Neural progenitor cell (in vitro differentiated cells): ENCODE results near the gene ZDHHC14. TPM values are rescaled to one million over a fixed set of nuclear protein-coding genes. Genes with fewer than 3 reads are reported as not detected.

ENCODE experiments used
- DNase-seq: peaks from one replicate; pipeline ENCODE4 v3.0.0-alpha.2; 2016; ENCODE audit warnings: low spot score
- H2AFZ ChIP-seq: fragments of 200-600 bp; sonication (generic); replicated peaks from 2 replicates; pipeline ENCODE4 v1.6.1; 2016; ENCODE audit warnings: antibody characterized with exemption
- H3F3A ChIP-seq: fragments of 200-600 bp; sonication (generic); 2 replicates; pipeline ENCODE4 v1.6.1; 2016; ENCODE audit warnings: antibody characterized with exemption, low read depth
- H3K27ac ChIP-seq: fragments of 200-600 bp; sonication (generic); 2 replicates; pipeline ENCODE4 v1.5.1; 2016; ENCODE audit warnings: mild to moderate bottlenecking
- H3K27me3 ChIP-seq: fragments of 200-600 bp; sonication (generic); 2 replicates; pipeline ENCODE4 v1.6.1; 2016; ENCODE audit warnings: mild to moderate bottlenecking, moderate library complexity
- H3K36me3 ChIP-seq: fragments of 200-600 bp; sonication (generic); 2 replicates; pipeline ENCODE4 v1.5.1; 2016
- H3K4me1 ChIP-seq: fragments of 200-600 bp; sonication (generic); 2 replicates; pipeline ENCODE4 v1.6.1; 2016; ENCODE audit warnings: mixed run types
- H3K4me2 ChIP-seq: fragments of 200-600 bp; sonication (generic); 2 replicates; pipeline ENCODE4 v1.6.1; 2016
- H3K4me3 ChIP-seq: fragments of 200-600 bp; sonication (generic); 2 replicates; pipeline ENCODE4 v1.5.1; 2016
- H3K79me2 ChIP-seq: fragments of 200-600 bp; sonication (generic); 2 replicates; pipeline ENCODE4 v1.6.1; 2016; ENCODE audit warnings: low read depth
- H3K9ac ChIP-seq: fragments of 200-600 bp; sonication (generic); 2 replicates; pipeline ENCODE4 v1.6.1; 2016
- H3K9me3 ChIP-seq: fragments of 200-600 bp; sonication (generic); 2 replicates; pipeline ENCODE4 v1.5.1; 2016; ENCODE audit warnings: low read depth
- H4K20me1 ChIP-seq: fragments of 200-600 bp; sonication (generic); 2 replicates; pipeline ENCODE4 v1.6.1; 2016; ENCODE audit warnings: low read depth
- H3K27ac Mint-ChIP-seq: 3 replicates; pipeline ENCODE4 v1.8.0; 2021; ENCODE audit warnings: mixed read lengths
- H3K27me3 Mint-ChIP-seq: 2 replicates; pipeline ENCODE4 v1.8.0; 2022; ENCODE audit warnings: low read depth, mild to moderate bottlenecking, inconsistent platforms, moderate library complexity, mixed read lengths; ENCODE audit not compliant: insufficient read depth
- H3K36me3 Mint-ChIP-seq: 3 replicates; pipeline ENCODE4 v1.8.0; 2021; ENCODE audit warnings: mixed read lengths
- H3K4me1 Mint-ChIP-seq: 3 replicates; pipeline ENCODE4 v1.8.0; 2021; ENCODE audit warnings: mixed read lengths
- H3K4me3 Mint-ChIP-seq: 3 replicates; pipeline ENCODE4 v1.8.0; 2021; ENCODE audit warnings: mild to moderate bottlenecking, moderate library complexity, mixed read lengths
- H3K9me3 Mint-ChIP-seq: 3 replicates; pipeline ENCODE4 v1.8.0; 2020; ENCODE audit warnings: mixed read lengths
- EZH2 ChIP-seq: fragments of 200-600 bp; sonication (generic); IDR thresholded peaks from 2 replicates; pipeline ENCODE4 v1.6.1; 2017; ENCODE audit warnings: antibody characterized with exemption, mild to moderate bottlenecking, moderate library complexity
- EZH2phosphoT487 ChIP-seq: fragments of 200-600 bp; sonication (generic); IDR thresholded peaks from 2 replicates; pipeline ENCODE4 v1.6.1; 2017; ENCODE audit warnings: antibody characterized with exemption
- total RNA-seq: library from RNA; depleted of rRNA; stranded (reverse); fragments of >200 nt; gene quantifications from 2 replicates; pipeline ENCODE4 v1.2.3, GENCODE V29; 2015; ENCODE audit warnings: low replicate concordance
- TF ChIP-seq, protein P1 (sequence below): fragments of 200-600 bp; sonication (generic); IDR thresholded peaks from 2 replicates; pipeline ENCODE4 v1.5.1; 2017; ENCODE audit warnings: antibody characterized with exemption, mild to moderate bottlenecking

Gene ZDHHC14
- total RNA-seq, 1 donor from 2014 or later, result 14.5 TPM

DNA sequence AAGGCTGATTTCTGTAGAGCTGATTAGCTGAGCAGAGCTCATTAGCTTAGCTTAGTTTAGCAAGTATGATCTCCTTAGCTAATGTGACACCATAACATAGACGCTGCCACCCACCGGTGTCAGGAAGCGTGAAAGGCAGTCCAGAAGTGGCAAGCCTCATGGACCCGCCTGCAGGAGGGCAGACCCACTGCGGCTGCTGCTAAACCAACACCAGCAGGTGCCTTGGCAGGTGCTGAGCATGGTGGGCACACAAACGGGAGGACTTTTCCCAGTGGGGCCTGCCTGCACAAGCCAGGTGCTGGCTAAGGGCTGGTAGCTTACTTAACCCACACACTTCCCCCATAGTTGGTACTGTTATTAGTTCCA lies 22.7 kb downstream of the ZDHHC14 start:
- H3K36me3 ChIP-seq, result no peaks in the 10 kb centered on the region
- H3K4me3 ChIP-seq, result no peak overlapping the region
- H3K9me3 ChIP-seq, result no peaks in the 10 kb centered on the region
- Mint-ChIP-seq H3K4me1 (peaks cover 20% of the 10 kb centered on the region), H3K9me3 (no peaks in the 10 kb centered on the region), H3K4me3 (no peak overlapping the region), H3K27me3 (peaks cover 4% of the 10 kb centered on the region), H3K36me3 (no peaks in the 10 kb centered on the region), H3K27ac (no peak overlapping the region)
- H3K27me3 ChIP-seq, result no peaks in the 10 kb centered on the region
- TF ChIP-seq, protein P1, sequence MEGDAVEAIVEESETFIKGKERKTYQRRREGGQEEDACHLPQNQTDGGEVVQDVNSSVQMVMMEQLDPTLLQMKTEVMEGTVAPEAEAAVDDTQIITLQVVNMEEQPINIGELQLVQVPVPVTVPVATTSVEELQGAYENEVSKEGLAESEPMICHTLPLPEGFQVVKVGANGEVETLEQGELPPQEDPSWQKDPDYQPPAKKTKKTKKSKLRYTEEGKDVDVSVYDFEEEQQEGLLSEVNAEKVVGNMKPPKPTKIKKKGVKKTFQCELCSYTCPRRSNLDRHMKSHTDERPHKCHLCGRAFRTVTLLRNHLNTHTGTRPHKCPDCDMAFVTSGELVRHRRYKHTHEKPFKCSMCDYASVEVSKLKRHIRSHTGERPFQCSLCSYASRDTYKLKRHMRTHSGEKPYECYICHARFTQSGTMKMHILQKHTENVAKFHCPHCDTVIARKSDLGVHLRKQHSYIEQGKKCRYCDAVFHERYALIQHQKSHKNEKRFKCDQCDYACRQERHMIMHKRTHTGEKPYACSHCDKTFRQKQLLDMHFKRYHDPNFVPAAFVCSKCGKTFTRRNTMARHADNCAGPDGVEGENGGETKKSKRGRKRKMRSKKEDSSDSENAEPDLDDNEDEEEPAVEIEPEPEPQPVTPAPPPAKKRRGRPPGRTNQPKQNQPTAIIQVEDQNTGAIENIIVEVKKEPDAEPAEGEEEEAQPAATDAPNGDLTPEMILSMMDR, result no peak
- TF ChIP-seq EZH2, result no peak
- peak; percentile 58 for TF ChIP-seq EZH2phosphoT487
- H3K4me2 ChIP-seq, result peak overlapping the region; percentile 20
- peak; percentile 80 for DNase-seq
- peaks cover 31% of the 10 kb centered on the region for H3F3A ChIP-seq
- H2AFZ ChIP-seq, result no peak overlapping the region
- H4K20me1 ChIP-seq, result peaks cover 3% of the 10 kb centered on the region
- H3K9ac ChIP-seq, result no peak overlapping the region
- peak overlapping the region; percentile 78 for H3K27ac ChIP-seq
- no peaks in the 10 kb centered on the region for H3K79me2 ChIP-seq
- H3K4me1 ChIP-seq, result peaks cover 55% of the 10 kb centered on the region

DNA sequence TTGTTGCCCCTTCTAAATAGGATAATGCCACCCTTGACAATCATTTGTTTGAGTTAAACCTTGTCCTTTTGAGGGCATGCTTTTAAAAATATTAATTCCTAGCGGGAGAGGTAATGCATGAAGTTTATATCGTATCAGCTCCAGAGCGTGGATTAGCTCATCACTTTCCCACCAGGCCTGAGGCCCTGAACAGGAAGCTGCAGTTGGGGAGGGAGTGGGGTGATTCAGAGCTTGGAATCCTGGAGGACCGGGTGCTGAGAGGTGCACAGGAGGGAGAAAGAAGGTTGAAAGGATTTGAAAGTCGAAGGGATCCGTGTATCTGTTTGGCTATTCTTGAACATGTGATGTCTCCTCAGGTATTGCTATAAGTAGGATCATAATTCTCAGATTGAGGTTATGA lies 25.0 kb downstream of the ZDHHC14 start:
- no peaks in the 10 kb centered on the region for H3K9me3 ChIP-seq
- Mint-ChIP-seq H3K36me3 (peaks cover 7% of the 10 kb centered on the region), H3K4me1 (peaks cover 17% of the 10 kb centered on the region), H3K4me3 (no peak overlapping the region), H3K9me3 (peaks cover 5% of the 10 kb centered on the region), H3K27ac (peak overlapping the region; percentile 39), H3K27me3 (peaks cover 8% of the 10 kb centered on the region)
- no peak for DNase-seq
- no peak overlapping the region for H3K9ac ChIP-seq
- H4K20me1 ChIP-seq, result peaks cover 3% of the 10 kb centered on the region
- no peaks in the 10 kb centered on the region for H3K79me2 ChIP-seq
- peaks cover 31% of the 10 kb centered on the region for H3F3A ChIP-seq
- peak overlapping the region; percentile 56 for H3K4me2 ChIP-seq
- TF ChIP-seq, protein P1, result no peak
- TF ChIP-seq EZH2 (no peak), EZH2phosphoT487 (no peak)
- H3K4me3 ChIP-seq, result no peak overlapping the region
- H3K36me3 ChIP-seq, result no peaks in the 10 kb centered on the region
- no peaks in the 10 kb centered on the region for H3K27me3 ChIP-seq
- peaks cover 50% of the 10 kb centered on the region for H3K4me1 ChIP-seq
- no peak overlapping the region for H2AFZ ChIP-seq
- H3K27ac ChIP-seq, result no peak overlapping the region

DNA sequence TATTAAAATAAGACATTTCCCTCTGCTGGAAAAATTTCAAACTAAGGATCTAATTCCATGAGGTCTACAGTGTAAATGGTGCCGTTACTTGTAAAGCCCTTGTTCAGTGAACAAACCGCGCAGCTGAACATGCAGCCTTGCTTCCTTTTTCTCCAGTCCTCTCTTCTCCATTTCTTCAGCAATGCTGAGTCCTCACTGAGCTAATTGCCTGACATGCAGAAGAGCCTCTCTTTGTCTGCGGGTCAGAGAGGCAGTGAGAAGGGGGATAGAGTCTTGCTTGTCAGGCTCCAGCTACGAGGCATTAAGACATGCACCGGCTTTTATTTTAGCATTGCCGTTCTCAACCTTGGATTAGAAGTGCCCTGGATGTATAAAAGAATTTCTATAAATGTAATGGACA lies 25.7 kb downstream of the ZDHHC14 start:
- no peaks in the 10 kb centered on the region for H3K79me2 ChIP-seq
- peaks cover 31% of the 10 kb centered on the region for H3F3A ChIP-seq
- Mint-ChIP-seq H3K9me3 (peaks cover 9% of the 10 kb centered on the region), H3K27me3 (peaks cover 8% of the 10 kb centered on the region), H3K4me3 (no peak overlapping the region), H3K27ac (no peak overlapping the region), H3K4me1 (peaks cover 17% of the 10 kb centered on the region), H3K36me3 (peaks cover 7% of the 10 kb centered on the region)
- peak overlapping the region; percentile 56 for H3K4me2 ChIP-seq
- H3K36me3 ChIP-seq, result no peaks in the 10 kb centered on the region
- H3K4me3 ChIP-seq, result peak overlapping the region; percentile 13
- no peaks in the 10 kb centered on the region for H3K9me3 ChIP-seq
- peaks cover 50% of the 10 kb centered on the region for H3K4me1 ChIP-seq
- no peaks in the 10 kb centered on the region for H3K27me3 ChIP-seq
- TF ChIP-seq EZH2, result no peak
- TF ChIP-seq, protein P1, result no peak
- no peak for TF ChIP-seq EZH2phosphoT487
- peak overlapping the region; percentile 54 for H3K27ac ChIP-seq
- peaks cover 3% of the 10 kb centered on the region for H4K20me1 ChIP-seq
- H3K9ac ChIP-seq, result no peak overlapping the region
- DNase-seq, result peak; percentile 61
- H2AFZ ChIP-seq, result no peak overlapping the region
